Pancreas (tissue), 10 donors: ENCODE results near the gene FMC1. TPM values are rescaled to one million over a fixed set of nuclear protein-coding genes. Genes with fewer than 3 reads are reported as not detected.

Source experiments
- ATAC-seq, 4 donors: fragments of 200-7000 bp; cut with Tn5 transposase; one replicate each; pipeline versions ENCODE4 v1.8.0 to v1.9.1; 2020; ENCODE audit warnings: mild to moderate bottlenecking in 4 of 4, moderate library complexity in 4 of 4
- DNase-seq, 6 donors: peaks; one replicate each; pipeline ENCODE4 v3.0.0-alpha.2; 2020
- FAIRE-seq: peaks from 2 replicates; lab custom pipeline; 2012; peaks lifted over from hg19 to GRCh38; lab: Jason Lieb, UNC
- H3K27ac ChIP-seq, 4 donors: fragments of 200-600 bp; sonication (generic); 1 replicate in 3 of 4; 2 replicates in 1 of 4; pipeline versions ENCODE4 v1.5.0 to v1.8.0; 2020
- H3K27me3 ChIP-seq, 4 donors: fragments of 200-600 bp; one replicate each; pipeline ENCODE4 v1.8.0; 2021
- H3K36me3 ChIP-seq, 3 donors: fragments of 200-600 bp; sonication (generic) in 1 of 3; one replicate each; pipeline versions ENCODE4 v1.5.0 to v1.8.0; 2020 to 2021
- H3K4me1 ChIP-seq, 3 donors: fragments of 200-600 bp; one replicate each; pipeline ENCODE4 v1.8.0; 2021
- H3K4me3 ChIP-seq, 4 donors: fragments of 200-600 bp; sonication (generic) in 2 of 4; one replicate each; pipeline versions ENCODE4 v1.5.0 to v1.8.0; 2020 to 2021
- H3K9me3 ChIP-seq, 4 donors: fragments of 200-600 bp; one replicate each; pipeline ENCODE4 v1.8.0; 2021
- WGBS, 2 donors: extraction: QIAGEN DNeasy Blood & Tissue Kit; methylation state at CpG; one replicate each; pipeline ENCODE4 v1.1.7; 2013; 5-methylcytosine and 5-hydroxymethylcytosine counted together
- intact Hi-C, 3 donors: fragments of 100-400 bp; cut with DNase I; formaldehyde crosslinking; loops; one replicate each; pipeline versions ENCODE4 v1.11.1 to v1.14.2; 2022
- polyA plus RNA-seq, 2 donors: library from polyadenylated mRNA; stranded (reverse); fragments of 200-250 nt; gene quantifications; one replicate each; pipeline ENCODE4 v1.2.3, GENCODE V29; 2013
- total RNA-seq, 6 donors: library from RNA; stranded (reverse); fragmentation: NEBNext Ultra II Directional in 4 of 6; extraction: Animal tissue kit (Norgen Biotek cat#: 25700) in 4 of 6; gene quantifications; one replicate each; pipeline versions ENCODE4 v1.2.1 to v1.2.4, GENCODE V29; 2021 to 2023
- TF ChIP-seq, protein P1 (sequence below), 4 donors: fragments of 200-600 bp; sonication (generic) in 3 of 4; IDR thresholded peaks; one replicate each; pipeline versions ENCODE4 v1.5.0 to v1.8.0; 2021; ENCODE audit warnings: antibody characterized with exemption in 4 of 4
- donor health status: healthy with polysubstance abuse.
- donor health status: DM: no; HTN: no; CAD: no; lungs with moderate emphysema.
- donor health status: DM: no; HTN: no; CAD: no.
- donor health status: control.
- donor health status: control.
- donor health status: Bipolar disorder and iron deficiency.
- donor health status: DM: yes; HTN: yes; CAD: no.
- donor health status: DM: no; HTN: no; CAD: no.
- donor health status: DM: no; HTN: no; CAD: no.
- donor health status: DM: yes; HTN: yes; CAD: no.

The FMC1 gene
- total and polyA plus RNA-seq, 8 donors, result 6.8 to 23.6 (median 8.5) TPM

DNA sequence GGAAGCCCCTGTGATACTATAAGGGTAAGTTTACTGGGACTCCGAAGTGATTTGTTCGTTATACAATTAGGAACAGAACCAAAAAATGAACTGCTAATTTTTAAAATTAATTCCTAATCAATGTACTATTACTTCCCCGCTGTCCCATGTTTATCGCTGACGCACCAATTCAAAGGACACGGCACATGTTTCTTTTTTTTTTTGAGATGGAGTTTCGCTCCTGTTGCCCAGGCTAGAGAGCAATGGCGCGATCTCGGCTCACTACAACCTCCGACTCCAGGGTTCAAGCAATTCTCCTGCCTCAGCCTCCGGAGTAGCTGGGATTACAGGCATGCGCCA lies 1.5 kb upstream of the FMC1 start:
- no peaks in the 10 kb centered on the region for H3K27me3 ChIP-seq
- H3K36me3 ChIP-seq, result no peaks in the 10 kb centered on the region
- peaks cover 3 to 15% (median 8%) of the 10 kb centered on the region in 3 donors for H3K4me1 ChIP-seq
- FAIRE-seq, result no peak
- WGBS, 2 donors, result 74 to 84% methylated on average over 13 of the region's 13 CpGs
- TF ChIP-seq, protein P1, sequence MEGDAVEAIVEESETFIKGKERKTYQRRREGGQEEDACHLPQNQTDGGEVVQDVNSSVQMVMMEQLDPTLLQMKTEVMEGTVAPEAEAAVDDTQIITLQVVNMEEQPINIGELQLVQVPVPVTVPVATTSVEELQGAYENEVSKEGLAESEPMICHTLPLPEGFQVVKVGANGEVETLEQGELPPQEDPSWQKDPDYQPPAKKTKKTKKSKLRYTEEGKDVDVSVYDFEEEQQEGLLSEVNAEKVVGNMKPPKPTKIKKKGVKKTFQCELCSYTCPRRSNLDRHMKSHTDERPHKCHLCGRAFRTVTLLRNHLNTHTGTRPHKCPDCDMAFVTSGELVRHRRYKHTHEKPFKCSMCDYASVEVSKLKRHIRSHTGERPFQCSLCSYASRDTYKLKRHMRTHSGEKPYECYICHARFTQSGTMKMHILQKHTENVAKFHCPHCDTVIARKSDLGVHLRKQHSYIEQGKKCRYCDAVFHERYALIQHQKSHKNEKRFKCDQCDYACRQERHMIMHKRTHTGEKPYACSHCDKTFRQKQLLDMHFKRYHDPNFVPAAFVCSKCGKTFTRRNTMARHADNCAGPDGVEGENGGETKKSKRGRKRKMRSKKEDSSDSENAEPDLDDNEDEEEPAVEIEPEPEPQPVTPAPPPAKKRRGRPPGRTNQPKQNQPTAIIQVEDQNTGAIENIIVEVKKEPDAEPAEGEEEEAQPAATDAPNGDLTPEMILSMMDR (IDR thresholded peaks at IDR 0.05), result no peak
- no peak for DNase-seq
- no peaks in the 10 kb centered on the region for H3K9me3 ChIP-seq
- intact Hi-C loops, result no loop called here
- no peak for ATAC-seq
- H3K4me3 ChIP-seq, result peak overlapping the region; percentile 22 to 85 (median 58)
- H3K27ac ChIP-seq, result peak overlapping the region; percentile 100

GRCh38 chr7:139340037-139340807 lies 915 bp upstream of the FMC1 start:
- H3K27me3 ChIP-seq, result no peaks in the 10 kb centered on the region
- peak; percentile 17 for FAIRE-seq
- peak; percentile 81 to 88 (median 82) for ATAC-seq
- DNase-seq, result peak; percentile 96 to 99 (median 98)
- H3K27ac ChIP-seq, result peak overlapping the region; percentile 100
- peaks cover 3 to 15% (median 8%) of the 10 kb centered on the region in 3 donors for H3K4me1 ChIP-seq
- no peaks in the 10 kb centered on the region for H3K9me3 ChIP-seq
- WGBS, 2 donors, result 2% methylated on average over 66 of the region's 66 CpGs
- H3K36me3 ChIP-seq, result no peaks in the 10 kb centered on the region
- intact Hi-C loops, result no loop called here
- TF ChIP-seq, protein P1 (IDR thresholded peaks at IDR 0.05), result peak; percentile 17 to 64 (median 51)
- peak overlapping the region; percentile 43 to 85 (median 64) for H3K4me3 ChIP-seq

- TF ChIP-seq, protein P1 (IDR thresholded peaks at IDR 0.05), result no peak
Measured at GRCh38 chr7:139340808-139341057, 404 bp upstream of the FMC1 start.

GRCh38 chr7:139341776-139342226 lies 664 bp downstream of the FMC1 start:
- Histone ChIP-seq H3K27me3 (no peaks in the 10 kb centered on the region), H3K9me3 (no peaks in the 10 kb centered on the region), H3K36me3 (peaks cover 0 to 8% (median 7%) of the 10 kb centered on the region in 3 donors), H3K4me3 (peak overlapping the region; percentile 43 to 85 (median 64)), H3K4me1 (peaks cover 3 to 15% (median 8%) of the 10 kb centered on the region in 3 donors), H3K27ac (peak overlapping the region; percentile 100)
- DNase-seq (no peak), ATAC-seq (no peak), FAIRE-seq (no peak)
- intact Hi-C loops, result no loop called here
- WGBS, 2 donors, result 0 to 1% methylated on average over 9 of the region's 9 CpGs
- TF ChIP-seq, protein P1 (IDR thresholded peaks at IDR 0.05), result no peak

More at GRCh38 chr7:139340808-139341057, 404 bp upstream of the FMC1 start:
- DNase-seq (no peak), FAIRE-seq (no peak), ATAC-seq (peak; percentile 5 to 21 (median 10))
- H3K27ac ChIP-seq, result peak overlapping the region; percentile 100
- 0 to 1% methylated on average over 9 of the region's 9 CpGs for WGBS, 2 donors
- H3K36me3 ChIP-seq, result no peaks in the 10 kb centered on the region
- intact Hi-C loops, result no loop called here
- no peaks in the 10 kb centered on the region for H3K9me3 ChIP-seq
- peaks cover 3 to 15% (median 8%) of the 10 kb centered on the region in 3 donors for H3K4me1 ChIP-seq
- peak overlapping the region; percentile 43 to 85 (median 64) for H3K4me3 ChIP-seq
- no peaks in the 10 kb centered on the region for H3K27me3 ChIP-seq

DNA sequence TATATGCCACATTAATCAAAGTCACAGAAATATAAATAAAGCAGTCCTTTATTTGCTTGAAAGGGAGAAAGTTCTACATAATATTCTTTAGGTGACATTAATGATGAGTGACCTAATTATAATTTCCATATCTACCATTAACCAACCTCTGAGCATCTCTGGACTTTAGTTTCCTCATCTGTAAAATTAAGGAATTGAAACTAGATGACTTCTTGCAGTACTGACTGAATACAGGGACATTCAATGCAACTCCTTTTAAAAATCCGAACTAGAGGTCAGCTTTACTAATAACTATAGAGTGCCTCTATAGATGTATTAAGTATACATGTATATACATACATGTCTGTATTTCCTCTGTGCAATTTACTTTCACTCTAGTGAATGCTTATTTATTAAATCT lies 3.9 kb downstream of the FMC1 start:
- Histone ChIP-seq H3K36me3 (peaks cover 0 to 10% (median 7%) of the 10 kb centered on the region in 3 donors), H3K4me3 (no peak overlapping the region), H3K27ac (no peak overlapping the region), H3K4me1 (peaks cover 3 to 15% (median 5%) of the 10 kb centered on the region in 3 donors), H3K9me3 (no peaks in the 10 kb centered on the region), H3K27me3 (no peaks in the 10 kb centered on the region)
- DNase-seq, result no peak
- 93 to 94% methylated on average over 1 of the region's 1 CpG for WGBS, 2 donors
- TF ChIP-seq, protein P1 (IDR thresholded peaks at IDR 0.05), result no peak
- no peak for ATAC-seq
- no peak for FAIRE-seq
- intact Hi-C loops, result no loop called here
